H9 (cell line): ENCODE data around the gene VAV1. TPM values are rescaled to one million over a fixed set of nuclear protein-coding genes. Genes with fewer than 3 reads are reported as not detected.
"Not testable (repeated sequence)": the region's sequence is repeated elsewhere in the genome, so short reads cannot be mapped to it uniquely, and the experiment has no call there.

Source experiments
- DNase-seq: peaks from one replicate; pipeline ENCODE4 v3.0.0-alpha.2; 2017
- H2AFZ ChIP-seq: one replicate; pipeline ENCODE4 v1.6.1; 2013; ENCODE audit warnings: mild to moderate bottlenecking, low read length, control low read depth, moderate library complexity
- H2AK5ac ChIP-seq: 2 replicates; pipeline ENCODE4 v1.6.1; 2013; ENCODE audit warnings: low read length, control low read depth, mixed read lengths; ENCODE audit not compliant: insufficient read length
- H2BK120ac ChIP-seq: one replicate; pipeline ENCODE4 v1.6.1; 2013; ENCODE audit warnings: low read depth, mild to moderate bottlenecking, low read length, control low read depth, inconsistent platforms; ENCODE audit not compliant: poor library complexity, severe bottlenecking
- H2BK12ac ChIP-seq: 2 replicates; pipeline ENCODE4 v1.6.1; 2013; ENCODE audit warnings: low read length, control low read depth, mixed read lengths, low read depth; ENCODE audit not compliant: insufficient read length
- H2BK15ac ChIP-seq: 2 replicates; pipeline ENCODE4 v1.6.1; 2013; ENCODE audit warnings: low read depth, low read length, control low read depth
- H2BK20ac ChIP-seq: one replicate; pipeline ENCODE4 v1.6.1; 2013; ENCODE audit warnings: low read depth, mild to moderate bottlenecking, low read length, control low read depth, inconsistent platforms; ENCODE audit not compliant: poor library complexity, severe bottlenecking
- H2BK5ac ChIP-seq: 2 replicates; pipeline ENCODE4 v1.6.1; 2013; ENCODE audit warnings: low read length, control low read depth, mixed read lengths; ENCODE audit not compliant: insufficient read length
- H3K14ac ChIP-seq: 2 replicates; pipeline ENCODE4 v1.6.1; 2013; ENCODE audit warnings: low read length, control low read depth; ENCODE audit not compliant: insufficient read depth
- H3K18ac ChIP-seq: 2 replicates; pipeline ENCODE4 v1.6.1; 2013; ENCODE audit warnings: low read depth, mild to moderate bottlenecking, mixed read lengths, low read length, control low read depth; ENCODE audit not compliant: insufficient read length
- H3K23ac ChIP-seq: 2 replicates; pipeline ENCODE4 v1.6.1; 2013; ENCODE audit warnings: low read length, control low read depth, mixed read lengths, low read depth; ENCODE audit not compliant: insufficient read length
- H3K23me2 ChIP-seq: 2 replicates; pipeline ENCODE4 v1.6.1; 2013; ENCODE audit warnings: low read depth, mild to moderate bottlenecking, mixed read lengths, low read length, control low read depth; ENCODE audit not compliant: insufficient read length, poor library complexity, severe bottlenecking
- H3K27ac ChIP-seq: 2 replicates; pipeline ENCODE4 v1.5.1; 2013; ENCODE audit warnings: low read length, control low read depth, mixed read lengths, low read depth; ENCODE audit not compliant: insufficient read length
- H3K27me3 ChIP-seq: 2 replicates; pipeline ENCODE4 v1.6.1; 2013; ENCODE audit warnings: low read length, control low read depth, inconsistent platforms; ENCODE audit not compliant: insufficient read depth
- H3K4ac ChIP-seq: 2 replicates; pipeline ENCODE4 v1.6.1; 2013; ENCODE audit warnings: low read depth, mild to moderate bottlenecking, control low read depth, inconsistent platforms, low read length, moderate library complexity
- H3K4me1 ChIP-seq: 2 replicates; pipeline ENCODE4 v1.6.1; 2013; ENCODE audit warnings: low read length, control low read depth, inconsistent platforms; ENCODE audit not compliant: insufficient read depth
- H3K4me2 ChIP-seq: 2 replicates; pipeline ENCODE4 v1.6.1; 2013; ENCODE audit warnings: low read length, control low read depth, mixed read lengths; ENCODE audit not compliant: insufficient read length, insufficient read depth
- H3K56ac ChIP-seq: 2 replicates; pipeline ENCODE4 v1.6.1; 2013; ENCODE audit warnings: low read depth, mild to moderate bottlenecking, mixed read lengths, low read length, control low read depth; ENCODE audit not compliant: insufficient read length
- H3K79me1 ChIP-seq: 2 replicates; pipeline ENCODE4 v1.6.1; 2013; ENCODE audit warnings: low read depth, mild to moderate bottlenecking, moderate library complexity, low read length, control low read depth, inconsistent platforms; ENCODE audit not compliant: insufficient read depth, poor library complexity, severe bottlenecking
- H3K79me2 ChIP-seq: 2 replicates; pipeline ENCODE4 v1.6.1; 2013; ENCODE audit warnings: low read length, control low read depth, inconsistent platforms; ENCODE audit not compliant: insufficient read depth
- H3K9ac ChIP-seq: 2 replicates; pipeline ENCODE4 v1.6.1; 2013; ENCODE audit warnings: low read length, control low read depth, mixed read lengths; ENCODE audit not compliant: insufficient read length; ENCODE audit errors: extremely low read depth
- H3K9me3 ChIP-seq: one replicate; pipeline ENCODE4 v1.6.1; 2013; ENCODE audit warnings: low read depth, low read length, inconsistent platforms; ENCODE audit not compliant: control insufficient read depth
- H3T11ph ChIP-seq: one replicate; pipeline ENCODE4 v1.6.1; 2013; ENCODE audit warnings: mild to moderate bottlenecking, low read length, control low read depth, inconsistent platforms
- H4K20me1 ChIP-seq: one replicate; pipeline ENCODE4 v1.6.1; 2013; ENCODE audit not compliant: control insufficient read depth, insufficient read length, insufficient read depth
- H4K5ac ChIP-seq: 2 replicates; pipeline ENCODE4 v1.6.1; 2013; ENCODE audit warnings: low read depth, mild to moderate bottlenecking, mixed read lengths, low read length, control low read depth; ENCODE audit not compliant: insufficient read length
- H4K8ac ChIP-seq: replicated peaks from 2 replicates; pipeline ENCODE4 v1.6.1; 2013; ENCODE audit warnings: low read length, control low read depth, mixed read lengths, low read depth; ENCODE audit not compliant: insufficient read length
- H4K91ac ChIP-seq: 2 replicates; pipeline ENCODE4 v1.6.1; 2013; ENCODE audit warnings: low read depth, mild to moderate bottlenecking, moderate library complexity, mixed read lengths, low read length, control low read depth; ENCODE audit not compliant: insufficient read length
- H3K27ac Mint-ChIP-seq, 3 experiments: 2 replicates in 2 of 3; 3 replicates in 1 of 3; pipeline ENCODE4 v1.8.0; 2020 to 2021; ENCODE audit warnings: mixed read lengths in 3 of 3, mild to moderate bottlenecking in 1 of 3, moderate library complexity in 1 of 3
- H3K27me3 Mint-ChIP-seq: 2 replicates; pipeline ENCODE4 v1.8.0; 2021; ENCODE audit warnings: low read depth, mild to moderate bottlenecking, moderate library complexity, mixed read lengths
- H3K36me3 Mint-ChIP-seq, 3 experiments: 2 replicates in 2 of 3; 3 replicates in 1 of 3; pipeline ENCODE4 v1.8.0; 2020 to 2021; ENCODE audit warnings: low read depth in 3 of 3, mixed read lengths in 3 of 3; ENCODE audit not compliant: insufficient read depth in 1 of 3
- H3K4me1 Mint-ChIP-seq, 2 experiments: 2 replicates each; pipeline ENCODE4 v1.8.0; 2020; ENCODE audit warnings: mixed read lengths in 2 of 2
- H3K4me3 Mint-ChIP-seq, 2 experiments: 2 replicates in 1 of 2; 3 replicates in 1 of 2; pipeline ENCODE4 v1.8.0; 2020 to 2021; ENCODE audit warnings: mild to moderate bottlenecking in 2 of 2, mixed read lengths in 2 of 2, moderate library complexity in 1 of 2
- H3K9me3 Mint-ChIP-seq, 2 experiments: 2 replicates in 1 of 2; 3 replicates in 1 of 2; pipeline ENCODE4 v1.8.0; 2020; ENCODE audit warnings: mild to moderate bottlenecking in 2 of 2, mixed read lengths in 2 of 2, moderate library complexity in 1 of 2
- CTCF ChIP-seq: fragments of 200-600 bp; sonication (generic); conservative IDR thresholded peaks from 3 replicates; pipeline ENCODE4 v1.8.0; 2021; ENCODE audit warnings: antibody characterized with exemption, mild to moderate bottlenecking
- WGBS: extraction: QIAGEN DNeasy Blood & Tissue Kit; methylation state at CpG from one replicate; pipeline ENCODE4 v1.1.7; 2013; ENCODE audit warnings: missing lambda C conversion rate, low lambda C conversion rate, mixed read lengths; ENCODE audit not compliant: insufficient read length; ENCODE audit errors: extremely low coverage; 5-methylcytosine and 5-hydroxymethylcytosine counted together
- total RNA-seq: library from RNA; stranded (reverse); gene quantifications from 2 replicates; pipeline ENCODE4 v1.2.1, GENCODE V29; 2021

The VAV1 gene
- total RNA-seq, 1 experiment from 2014 or later, result 0.90 TPM

GRCh38 chr19:6797646-6798045 is 25.1 kb downstream of the VAV1 start:
- Histone ChIP-seq H3K56ac (no peak overlapping the region), H3K27ac (no peak overlapping the region), H3K23ac (no peak overlapping the region), H3K14ac (no peak overlapping the region), H2AK5ac (no peak overlapping the region), H4K5ac (no peak overlapping the region), H2BK20ac (no peak overlapping the region), H3K4me2 (no peak overlapping the region), H2BK5ac (no peak overlapping the region), H3K4me1 (no peaks in the 10 kb centered on the region; the same call in 1 of the 2 replicates), H4K8ac (no peak overlapping the region), H4K91ac (no peak overlapping the region), H4K20me1 (no peaks in the 10 kb centered on the region), H3K23me2 (peaks cover 5% of the 10 kb centered on the region), H3K27me3 (no peaks in the 10 kb centered on the region), H3K4ac (no peak overlapping the region), H3K9me3 (peaks cover 7% of the 10 kb centered on the region), H2AFZ (no peak overlapping the region), H3K18ac (no peak overlapping the region), H3K9ac (no peak overlapping the region), H2BK120ac (no peak overlapping the region), H3K79me1 (no peaks in the 10 kb centered on the region), H2BK15ac (no peak overlapping the region), H3T11ph (no peak overlapping the region), H3K79me2 (no peaks in the 10 kb centered on the region), H2BK12ac (no peak overlapping the region)
- no peak overlapping the region for H3K4me3 Mint-ChIP-seq
- DNase-seq, result no peak
- TF ChIP-seq CTCF, result no peak
- H3K27me3 Mint-ChIP-seq, result peaks cover 9% of the 10 kb centered on the region
- H3K36me3 Mint-ChIP-seq, result peaks cover 4 to 8% (median 5%) of the 10 kb centered on the region in 3 experiments; a peak in 6 of 7 replicates
- no peak overlapping the region for H3K27ac Mint-ChIP-seq
- H3K9me3 Mint-ChIP-seq, result peaks cover 22 to 66% of the 10 kb centered on the region in 2 experiments
- WGBS, result no CpG with 5 or more reads among the region's 9 CpGs
- H3K4me1 Mint-ChIP-seq, result peaks cover 15% of the 10 kb centered on the region in 2 experiments

GRCh38 chr19:6800160-6800790 is 27.8 kb downstream of the VAV1 start:
- H2AFZ ChIP-seq, H3K56ac ChIP-seq, H3K27me3 ChIP-seq, H2AK5ac ChIP-seq, H2BK15ac ChIP-seq, H3K14ac ChIP-seq, H3T11ph ChIP-seq, H4K5ac ChIP-seq, H2BK120ac ChIP-seq, H2BK5ac ChIP-seq, H3K4ac ChIP-seq, H3K4me1 ChIP-seq, H3K79me2 ChIP-seq, H3K4me3 Mint-ChIP-seq, H2BK12ac ChIP-seq, H3K36me3 Mint-ChIP-seq, H4K8ac ChIP-seq, H2BK20ac ChIP-seq, H3K4me2 ChIP-seq, DNase-seq, H3K9me3 ChIP-seq, H4K91ac ChIP-seq, H3K79me1 ChIP-seq, H3K9ac ChIP-seq, H4K20me1 ChIP-seq, H3K18ac ChIP-seq, H3K27ac Mint-ChIP-seq, H3K27me3 Mint-ChIP-seq, H3K23me2 ChIP-seq, H3K23ac ChIP-seq: not testable (repeated sequence)
- Mint-ChIP-seq H3K9me3 (peaks cover 0 to 58% of the 10 kb centered on the region in 2 experiments; a peak in 3 of 5 replicates), H3K4me1 (peaks cover 15 to 16% of the 10 kb centered on the region in 2 experiments)
- H3K27ac ChIP-seq, result peak overlapping the region; percentile 74
- WGBS, result no CpG with 5 or more reads among the region's 14 CpGs
